ENCODE data around the gene CD44.

Gene CD44

DNA sequence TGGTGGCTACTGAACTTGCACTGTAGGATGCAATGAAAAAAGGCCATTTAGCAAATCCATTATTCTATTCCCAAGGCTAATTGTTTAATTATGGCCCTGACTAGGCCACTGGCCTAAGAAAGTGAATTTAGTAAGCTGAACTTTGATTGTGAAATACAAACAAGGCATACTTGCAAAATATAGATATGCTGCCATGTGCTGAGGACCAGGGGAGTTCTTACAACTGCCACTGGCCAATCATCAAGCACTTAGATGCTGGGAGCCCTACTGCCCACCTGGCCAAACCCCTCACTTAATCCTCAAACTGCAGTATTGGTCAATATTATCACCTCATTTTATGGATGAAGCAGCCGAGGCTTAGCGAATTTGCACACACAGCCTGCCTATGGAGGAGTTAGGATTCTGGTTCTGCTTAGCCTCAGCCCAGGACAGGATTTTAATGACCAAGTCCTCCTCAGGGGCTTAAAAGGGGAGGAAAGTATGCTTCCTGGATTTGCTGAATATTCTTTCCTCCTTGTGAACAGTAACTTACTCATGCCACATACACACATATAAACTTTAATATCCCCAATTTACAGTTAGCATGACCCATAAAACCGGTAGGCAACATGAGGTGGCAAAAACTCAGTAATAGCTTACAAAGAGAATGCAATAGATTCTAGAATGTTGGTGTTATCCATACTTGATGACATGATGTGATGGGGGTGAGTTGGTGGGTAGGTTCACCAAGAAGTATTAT lies 39.3 kb downstream of the CD44 start:
- in situ Hi-C loops (cut with MboI; ENCODE audit: low pct_unique_long_range_greater_than_20kb, low sequenced_read_pairs, unreplicated experiment), result no loop called here
- TF ChIP-seq, protein P1, sequence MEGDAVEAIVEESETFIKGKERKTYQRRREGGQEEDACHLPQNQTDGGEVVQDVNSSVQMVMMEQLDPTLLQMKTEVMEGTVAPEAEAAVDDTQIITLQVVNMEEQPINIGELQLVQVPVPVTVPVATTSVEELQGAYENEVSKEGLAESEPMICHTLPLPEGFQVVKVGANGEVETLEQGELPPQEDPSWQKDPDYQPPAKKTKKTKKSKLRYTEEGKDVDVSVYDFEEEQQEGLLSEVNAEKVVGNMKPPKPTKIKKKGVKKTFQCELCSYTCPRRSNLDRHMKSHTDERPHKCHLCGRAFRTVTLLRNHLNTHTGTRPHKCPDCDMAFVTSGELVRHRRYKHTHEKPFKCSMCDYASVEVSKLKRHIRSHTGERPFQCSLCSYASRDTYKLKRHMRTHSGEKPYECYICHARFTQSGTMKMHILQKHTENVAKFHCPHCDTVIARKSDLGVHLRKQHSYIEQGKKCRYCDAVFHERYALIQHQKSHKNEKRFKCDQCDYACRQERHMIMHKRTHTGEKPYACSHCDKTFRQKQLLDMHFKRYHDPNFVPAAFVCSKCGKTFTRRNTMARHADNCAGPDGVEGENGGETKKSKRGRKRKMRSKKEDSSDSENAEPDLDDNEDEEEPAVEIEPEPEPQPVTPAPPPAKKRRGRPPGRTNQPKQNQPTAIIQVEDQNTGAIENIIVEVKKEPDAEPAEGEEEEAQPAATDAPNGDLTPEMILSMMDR (IDR thresholded peaks at IDR 0.05; ENCODE audit: extremely low read depth, insufficient read depth, missing control alignments), result no peak
- DNase-seq (ENCODE audit: low spot score), result no peak

GRCh38 chr11:35178873-35179272 lies 39.9 kb downstream of the CD44 start:
- TF ChIP-seq, protein P1 (IDR thresholded peaks at IDR 0.05; ENCODE audit: extremely low read depth, insufficient read depth, missing control alignments), result no peak
- in situ Hi-C loops (cut with MboI; ENCODE audit: low pct_unique_long_range_greater_than_20kb, low sequenced_read_pairs, unreplicated experiment), result no loop called here
- no peak for DNase-seq (ENCODE audit: low spot score)

DNA sequence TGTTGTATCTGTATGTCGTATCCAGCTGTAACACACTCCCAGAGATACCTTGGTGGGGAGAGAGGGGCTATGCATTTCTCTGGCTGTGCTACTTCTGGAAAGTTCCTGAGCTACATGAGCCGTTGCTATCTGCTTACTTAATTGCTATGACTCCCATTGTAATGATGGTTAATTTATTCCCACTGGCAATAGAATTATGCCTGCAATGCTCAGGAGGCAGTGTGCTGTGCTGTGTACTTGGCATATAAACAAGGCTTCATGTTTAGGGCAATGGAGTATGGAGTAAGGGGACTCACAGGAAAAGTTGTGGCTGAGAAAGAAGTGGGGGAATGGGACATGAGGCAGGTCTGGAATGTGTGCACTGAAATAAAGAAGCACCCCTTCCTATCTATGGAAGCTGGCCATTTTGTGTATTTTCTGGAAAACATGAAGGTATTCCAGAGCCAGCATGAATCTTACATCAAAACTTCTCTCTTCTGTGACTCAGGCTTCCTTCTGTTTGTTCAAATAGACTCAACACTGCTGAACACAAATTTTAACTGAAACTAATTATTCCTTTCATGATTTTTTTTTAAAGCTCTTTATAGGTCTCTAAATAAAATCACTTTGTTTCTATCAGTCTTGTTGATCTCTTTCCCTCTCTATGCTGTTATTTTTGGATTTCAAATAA lies 40.6 kb downstream of the CD44 start:
- no peak for DNase-seq (ENCODE audit: low spot score)
- in situ Hi-C loops (cut with MboI; ENCODE audit: low pct_unique_long_range_greater_than_20kb, low sequenced_read_pairs, unreplicated experiment), result no loop called here
- TF ChIP-seq, protein P1 (IDR thresholded peaks at IDR 0.05; ENCODE audit: extremely low read depth, insufficient read depth, missing control alignments), result no peak

DNA sequence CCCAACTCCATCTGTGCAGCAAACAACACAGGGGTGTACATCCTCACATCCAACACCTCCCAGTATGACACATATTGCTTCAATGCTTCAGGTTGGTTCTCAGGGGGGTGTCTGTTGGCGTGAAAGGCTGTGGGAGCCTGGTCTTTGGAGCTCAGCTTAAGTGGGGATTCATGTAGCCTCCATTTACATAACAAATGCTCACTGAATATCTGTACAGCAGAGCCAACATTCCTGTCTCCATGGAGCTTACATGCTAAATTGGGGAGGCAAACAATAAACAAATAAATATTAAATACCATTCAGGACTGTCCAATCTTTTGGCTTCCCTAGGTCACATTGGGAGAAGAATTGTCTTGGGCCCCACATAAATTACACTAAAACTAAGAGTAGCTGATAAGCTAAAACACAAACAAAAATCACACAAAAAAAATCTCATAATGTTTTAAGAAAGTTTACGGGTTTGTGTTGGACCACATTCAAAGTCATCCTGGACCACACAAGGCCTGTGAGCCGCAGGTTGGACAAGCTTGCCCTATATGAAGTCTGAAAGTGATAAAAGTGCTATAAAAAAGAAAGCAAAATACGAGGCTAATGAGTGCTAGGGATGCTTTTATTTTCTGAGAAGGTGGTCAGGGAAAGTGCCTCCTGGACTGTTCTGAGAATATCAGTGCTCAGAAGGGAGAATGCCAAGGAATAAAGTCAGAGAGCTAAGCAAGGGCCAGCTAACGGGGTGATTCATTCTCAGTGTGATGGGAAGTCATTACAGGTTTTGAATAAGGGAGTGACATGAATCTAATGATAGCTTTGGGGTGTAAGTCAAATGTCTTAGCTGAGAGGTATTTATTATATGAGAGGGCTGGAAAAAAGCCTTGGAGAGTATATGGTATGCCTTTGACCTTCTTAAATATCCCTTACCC lies 41.6 kb downstream of the CD44 start:
- in situ Hi-C loops (cut with MboI; ENCODE audit: low pct_unique_long_range_greater_than_20kb, low sequenced_read_pairs, unreplicated experiment), result no loop called here
- DNase-seq (ENCODE audit: low spot score), result no peak
- TF ChIP-seq, protein P1 (IDR thresholded peaks at IDR 0.05; ENCODE audit: extremely low read depth, insufficient read depth, missing control alignments), result no peak

GRCh38 chr11:35182317-35182939 lies 43.5 kb downstream of the CD44 start:
- TF ChIP-seq, protein P1 (IDR thresholded peaks at IDR 0.05; ENCODE audit: extremely low read depth, insufficient read depth, missing control alignments), result no peak
- in situ Hi-C loops (cut with MboI; ENCODE audit: low pct_unique_long_range_greater_than_20kb, low sequenced_read_pairs, unreplicated experiment), result no loop called here
- peak; percentile 48 for DNase-seq (ENCODE audit: low spot score)
